Measurements from ENCODE around the gene IQGAP2. TPM values are rescaled to one million over a fixed set of nuclear protein-coding genes. Genes with fewer than 3 reads are reported as not detected.
"Not testable (repeated sequence)": the region's sequence is repeated elsewhere in the genome, so short reads cannot be mapped to it uniquely, and the experiment has no call there.

Gene IQGAP2
- total RNA-seq, 1 experiment from 2014 or later: 3.6 TPM

GRCh38 chr5:76412511-76412910 is 9.4 kb downstream of the IQGAP2 start:
- DNase-seq (ENCODE audit: low spot score): no peak

GRCh38 chr5:76413746-76414145 is 10.7 kb downstream of the IQGAP2 start:
- no peak for DNase-seq (ENCODE audit: low spot score)

- DNase-seq (ENCODE audit: low spot score): no peak
Observed at GRCh38 chr5:76414788-76415187, 11.7 kb downstream of the IQGAP2 start.

GRCh38 chr5:76415855-76416254 is 12.8 kb downstream of the IQGAP2 start:
- DNase-seq (ENCODE audit: low spot score): no peak

GRCh38 chr5:76419597-76420298 is 16.7 kb downstream of the IQGAP2 start:
- no peak for DNase-seq (ENCODE audit: low spot score)

- DNase-seq (ENCODE audit: low spot score): no peak
Observed at GRCh38 chr5:76422227-76422626, 19.1 kb downstream of the IQGAP2 start.

GRCh38 chr5:76422742-76423141 is 19.7 kb downstream of the IQGAP2 start:
- DNase-seq (ENCODE audit: low spot score): no peak

GRCh38 chr5:76425146-76425545 is 22.1 kb downstream of the IQGAP2 start:
- no peak for DNase-seq (ENCODE audit: low spot score)

- DNase-seq (ENCODE audit: low spot score): no peak
Observed at GRCh38 chr5:76425928-76426804, 23.1 kb downstream of the IQGAP2 start.

- no peak for DNase-seq (ENCODE audit: low spot score)
Observed at GRCh38 chr5:76427206-76428140, 24.4 kb downstream of the IQGAP2 start.

GRCh38 chr5:76428550-76428949 is 25.5 kb downstream of the IQGAP2 start:
- DNase-seq (ENCODE audit: low spot score): not testable (repeated sequence)

GRCh38 chr5:76433261-76433660 is 30.2 kb downstream of the IQGAP2 start:
- DNase-seq (ENCODE audit: low spot score): no peak

GRCh38 chr5:76437507-76437906 is 34.4 kb downstream of the IQGAP2 start:
- not testable (repeated sequence) for DNase-seq (ENCODE audit: low spot score)

- no peak for DNase-seq (ENCODE audit: low spot score)
Observed at GRCh38 chr5:76438025-76438424, 34.9 kb downstream of the IQGAP2 start.

GRCh38 chr5:76439201-76439600 is 36.1 kb downstream of the IQGAP2 start:
- no peak for DNase-seq (ENCODE audit: low spot score)

GRCh38 chr5:76439929-76440328 is 36.8 kb downstream of the IQGAP2 start:
- no peak for DNase-seq (ENCODE audit: low spot score)

GRCh38 chr5:76441101-76441500 is 38.0 kb downstream of the IQGAP2 start:
- DNase-seq (ENCODE audit: low spot score): no peak

GRCh38 chr5:76441890-76442673 is 39.0 kb downstream of the IQGAP2 start:
- DNase-seq (ENCODE audit: low spot score): no peak

GRCh38 chr5:76443066-76443800 is 40.1 kb downstream of the IQGAP2 start:
- no peak for DNase-seq (ENCODE audit: low spot score)

GRCh38 chr5:76445063-76445462 is 42.0 kb downstream of the IQGAP2 start:
- no peak for DNase-seq (ENCODE audit: low spot score)
